Measurements from ENCODE around the gene KPNA5.

DNA sequence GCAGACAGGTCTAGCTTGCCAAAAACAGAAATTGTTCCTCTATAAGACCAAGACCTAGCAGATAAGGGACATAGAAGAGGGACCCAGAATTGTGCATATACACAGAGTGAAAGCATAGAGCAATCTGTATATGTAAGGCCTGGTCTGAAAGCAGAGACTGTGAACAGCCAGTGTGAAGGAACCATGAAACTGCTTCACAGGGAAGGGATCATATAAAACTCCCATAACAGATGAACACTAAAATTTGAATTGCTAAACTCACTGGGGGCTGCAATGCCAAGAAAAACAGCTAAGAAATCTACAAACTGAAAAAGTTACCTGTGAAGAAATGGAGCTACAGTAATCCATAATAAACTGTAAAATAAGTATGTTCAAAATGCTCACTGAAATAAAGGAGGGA is 19.4 kb upstream of the KPNA5 start:
- TF ChIP-seq POLR2A (IDR thresholded peaks at IDR 0.05) (no peak), CTCF (IDR thresholded peaks at IDR 0.05) (no peak), POLR2AphosphoS5 (IDR thresholded peaks at IDR 0.05) (no peak), EP300 (IDR thresholded peaks at IDR 0.05; ENCODE audit: low read depth) (no peak)

All from transverse colon (tissue), 4 donors.